GM23338 (cell line): ENCODE results near the gene MYO9A. TPM values are rescaled to one million over a fixed set of nuclear protein-coding genes. Genes with fewer than 3 reads are reported as not detected.

Experiments
- ATAC-seq: fragments of 200-7000 bp; cut with Tn5 transposase; 3 replicates; pipeline ENCODE4 v1.9.1; 2020
- DNase-seq: peaks from one replicate; pipeline ENCODE4 v3.0.0-alpha.2; 2015; ENCODE audit warnings: low spot score
- H2AFZ ChIP-seq: fragments of 200-600 bp; sonication (generic); 2 replicates; pipeline ENCODE4 v1.8.0; 2016; ENCODE audit warnings: antibody characterized with exemption, mild to moderate bottlenecking, moderate library complexity
- H3F3A ChIP-seq: fragments of 200-600 bp; sonication (generic); replicated peaks from 2 replicates; pipeline ENCODE4 v1.8.0; 2017; ENCODE audit warnings: antibody characterized with exemption, mixed run types, low read depth
- H3K27ac ChIP-seq: fragments of 200-600 bp; sonication (generic); 2 replicates; pipeline ENCODE4 v1.6.1; 2016; ENCODE audit warnings: low read depth
- H3K27me3 ChIP-seq: fragments of 200-600 bp; sonication (generic); 2 replicates; pipeline ENCODE4 v1.8.0; 2016; ENCODE audit warnings: mild to moderate bottlenecking, mixed run types, moderate library complexity; ENCODE audit not compliant: insufficient read depth
- H3K36me3 ChIP-seq: fragments of 200-600 bp; sonication (generic); 2 replicates; pipeline ENCODE4 v1.8.0; 2016; ENCODE audit warnings: mild to moderate bottlenecking; ENCODE audit not compliant: insufficient read depth
- H3K4me1 ChIP-seq: fragments of 200-600 bp; sonication (generic); 2 replicates; pipeline ENCODE4 v1.8.0; 2016; ENCODE audit warnings: mild to moderate bottlenecking, moderate library complexity; ENCODE audit not compliant: insufficient read depth
- H3K4me2 ChIP-seq: fragments of 200-600 bp; sonication (generic); 2 replicates; pipeline ENCODE4 v1.7.1; 2017; ENCODE audit warnings: mixed run types
- H3K4me3 ChIP-seq: fragments of 200-600 bp; sonication (generic); 2 replicates; pipeline ENCODE4 v1.6.1; 2016; ENCODE audit warnings: mixed run types
- H3K79me2 ChIP-seq: fragments of 200-600 bp; sonication (generic); replicated peaks from 2 replicates; pipeline ENCODE4 v1.8.0; 2017; ENCODE audit warnings: mild to moderate bottlenecking; ENCODE audit not compliant: insufficient read depth
- H3K9me2 ChIP-seq: fragments of 200-600 bp; sonication (generic); 2 replicates; pipeline ENCODE4 v1.8.0; 2017; ENCODE audit not compliant: insufficient read depth
- H4K20me1 ChIP-seq: fragments of 200-600 bp; sonication (generic); replicated peaks from 2 replicates; pipeline ENCODE4 v1.8.0; 2017; ENCODE audit warnings: mild to moderate bottlenecking; ENCODE audit not compliant: insufficient read depth
- H3K27ac Mint-ChIP-seq: 2 replicates; pipeline ENCODE4 v1.8.0; 2020; ENCODE audit warnings: inconsistent platforms, mild to moderate bottlenecking, moderate library complexity, mixed read lengths
- H3K27me3 Mint-ChIP-seq: 3 replicates; pipeline ENCODE4 v1.8.0; 2022; ENCODE audit warnings: low read depth, mild to moderate bottlenecking, moderate library complexity, mixed read lengths, inconsistent platforms; ENCODE audit not compliant: insufficient read depth, poor library complexity
- H3K36me3 Mint-ChIP-seq: 3 replicates; pipeline ENCODE4 v1.8.0; 2021; ENCODE audit warnings: low read depth, mild to moderate bottlenecking, inconsistent platforms, moderate library complexity, mixed read lengths
- H3K4me1 Mint-ChIP-seq: 3 replicates; pipeline ENCODE4 v1.8.0; 2020; ENCODE audit warnings: mild to moderate bottlenecking, inconsistent platforms, mixed read lengths
- H3K4me3 Mint-ChIP-seq: 3 replicates; pipeline ENCODE4 v1.8.0; 2021; ENCODE audit warnings: moderate library complexity, mild to moderate bottlenecking, inconsistent platforms, mixed read lengths
- H3K9me3 Mint-ChIP-seq: 3 replicates; pipeline ENCODE4 v1.8.0; 2020; ENCODE audit warnings: moderate library complexity, mild to moderate bottlenecking, inconsistent platforms, mixed read lengths
- CREB1 ChIP-seq: fragments of 250-450 bp; sonication (Bioruptor Pico); IDR thresholded peaks from 2 replicates; pipeline ENCODE4 v1.5.0; 2020; ENCODE audit warnings: low read depth, mild to moderate bottlenecking, moderate library complexity
- EZH2 ChIP-seq: fragments of 200-600 bp; sonication (generic); IDR thresholded peaks from one replicate; pipeline ENCODE4 v1.8.0; 2017; ENCODE audit warnings: antibody characterized with exemption, mild to moderate bottlenecking, low read depth; ENCODE audit not compliant: unreplicated experiment
- EZH2phosphoT487 ChIP-seq: fragments of 200-600 bp; sonication (generic); IDR thresholded peaks from one replicate; pipeline ENCODE4 v1.8.1; 2018; ENCODE audit warnings: antibody characterized with exemption; ENCODE audit not compliant: unreplicated experiment
- JUNB ChIP-seq: IDR thresholded peaks from one replicate; pipeline ENCODE4 v1.6.1; 2016; ENCODE audit warnings: antibody characterized with exemption; ENCODE audit not compliant: unreplicated experiment
- NANOG ChIP-seq: IDR thresholded peaks from 2 replicates; pipeline ENCODE4 v1.6.1; 2016; ENCODE audit warnings: antibody characterized with exemption, borderline replicate concordance
- STAT1 ChIP-seq: IDR thresholded peaks from one replicate; pipeline ENCODE4 v1.6.1; 2016; ENCODE audit warnings: antibody characterized with exemption; ENCODE audit not compliant: unreplicated experiment
- ZNF331 ChIP-seq: fragments of 250-450 bp; sonication (Bioruptor Pico); IDR thresholded peaks from 2 replicates; pipeline ENCODE4 v1.5.0; 2020; ENCODE audit warnings: low read depth, mild to moderate bottlenecking, moderate library complexity
- polyA plus RNA-seq: library from polyadenylated mRNA; unstranded; fragments of >200 nt; fragmentation: Nextera tagmentation; extraction: Ambion mirVana; gene quantifications from 2 replicates; pipeline ENCODE4 v1.2.1, GENCODE V29; 2016
- total RNA-seq: library from RNA; depleted of rRNA; stranded (reverse); fragments of >200 nt; shearing (Covaris generic); gene quantifications from 2 replicates; pipeline ENCODE4 v1.2.3, GENCODE V29; 2014
- TF ChIP-seq, protein P1 (sequence below), 2 experiments: fragments of 200-600 bp in 1 of 2; sonication (generic) in 1 of 2; conservative IDR thresholded peaks; 2 replicates each; pipeline versions ENCODE4 v1.5.1 to v1.6.1; 2016 to 2017; ENCODE audit warnings: antibody characterized with exemption in 2 of 2, low read depth in 2 of 2, mild to moderate bottlenecking in 2 of 2, moderate library complexity in 1 of 2
- TF ChIP-seq, protein P2 (sequence below): IDR thresholded peaks from 2 replicates; pipeline ENCODE4 v1.6.1; 2016; ENCODE audit warnings: antibody characterized with exemption

Gene MYO9A
- total and polyA plus RNA-seq, 2 experiments from 2014 or later = 11.6 to 32.8 TPM

DNA sequence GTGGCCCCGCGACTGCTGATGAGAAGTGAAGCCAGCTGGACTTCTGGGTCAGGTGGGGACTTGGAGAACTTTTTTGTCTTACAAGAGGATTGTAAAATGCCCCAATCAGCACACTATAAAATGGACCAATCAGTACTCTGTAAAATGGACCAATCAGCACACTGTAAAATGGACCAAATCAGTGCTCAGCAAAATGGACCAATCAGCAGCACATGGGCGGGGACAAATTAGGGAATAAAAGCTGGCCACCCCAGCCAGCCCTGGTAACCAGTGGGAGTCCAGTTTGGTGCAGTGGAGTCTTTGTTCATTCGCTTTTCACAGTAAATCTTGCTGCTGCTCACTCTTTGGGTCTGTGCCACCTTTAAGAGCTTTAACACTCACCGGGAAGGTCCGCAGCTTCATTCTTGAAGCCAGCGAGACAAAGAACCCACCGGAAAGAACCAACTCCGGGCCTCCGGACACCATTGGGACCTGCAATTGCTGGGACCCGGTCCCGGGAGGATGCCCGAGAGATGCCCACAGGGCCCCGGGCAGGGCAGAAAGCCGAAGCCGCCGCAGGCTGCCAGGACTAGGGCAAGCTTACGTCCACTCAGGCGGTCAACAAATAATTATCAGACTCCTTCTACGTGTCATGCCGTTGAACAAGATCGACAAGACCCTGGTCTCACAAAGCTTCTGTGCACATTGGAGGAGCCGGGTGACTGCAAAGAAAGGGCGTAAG is 315.9 kb downstream of the MYO9A start (continued):
- TF ChIP-seq, protein P1, sequence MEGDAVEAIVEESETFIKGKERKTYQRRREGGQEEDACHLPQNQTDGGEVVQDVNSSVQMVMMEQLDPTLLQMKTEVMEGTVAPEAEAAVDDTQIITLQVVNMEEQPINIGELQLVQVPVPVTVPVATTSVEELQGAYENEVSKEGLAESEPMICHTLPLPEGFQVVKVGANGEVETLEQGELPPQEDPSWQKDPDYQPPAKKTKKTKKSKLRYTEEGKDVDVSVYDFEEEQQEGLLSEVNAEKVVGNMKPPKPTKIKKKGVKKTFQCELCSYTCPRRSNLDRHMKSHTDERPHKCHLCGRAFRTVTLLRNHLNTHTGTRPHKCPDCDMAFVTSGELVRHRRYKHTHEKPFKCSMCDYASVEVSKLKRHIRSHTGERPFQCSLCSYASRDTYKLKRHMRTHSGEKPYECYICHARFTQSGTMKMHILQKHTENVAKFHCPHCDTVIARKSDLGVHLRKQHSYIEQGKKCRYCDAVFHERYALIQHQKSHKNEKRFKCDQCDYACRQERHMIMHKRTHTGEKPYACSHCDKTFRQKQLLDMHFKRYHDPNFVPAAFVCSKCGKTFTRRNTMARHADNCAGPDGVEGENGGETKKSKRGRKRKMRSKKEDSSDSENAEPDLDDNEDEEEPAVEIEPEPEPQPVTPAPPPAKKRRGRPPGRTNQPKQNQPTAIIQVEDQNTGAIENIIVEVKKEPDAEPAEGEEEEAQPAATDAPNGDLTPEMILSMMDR (conservative IDR thresholded peaks at IDR 0.05; ENCODE audit: low read depth in 2 of 2) = no peak
- TF ChIP-seq EZH2 = no peak
- no peak for TF ChIP-seq ZNF331
- TF ChIP-seq STAT1 = no peak
- TF ChIP-seq, protein P2, sequence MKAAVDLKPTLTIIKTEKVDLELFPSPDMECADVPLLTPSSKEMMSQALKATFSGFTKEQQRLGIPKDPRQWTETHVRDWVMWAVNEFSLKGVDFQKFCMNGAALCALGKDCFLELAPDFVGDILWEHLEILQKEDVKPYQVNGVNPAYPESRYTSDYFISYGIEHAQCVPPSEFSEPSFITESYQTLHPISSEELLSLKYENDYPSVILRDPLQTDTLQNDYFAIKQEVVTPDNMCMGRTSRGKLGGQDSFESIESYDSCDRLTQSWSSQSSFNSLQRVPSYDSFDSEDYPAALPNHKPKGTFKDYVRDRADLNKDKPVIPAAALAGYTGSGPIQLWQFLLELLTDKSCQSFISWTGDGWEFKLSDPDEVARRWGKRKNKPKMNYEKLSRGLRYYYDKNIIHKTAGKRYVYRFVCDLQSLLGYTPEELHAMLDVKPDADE = no peak
- TF ChIP-seq JUNB = no peak
- TF ChIP-seq CREB1 (CRISPR knock-in tag) = no peak
- no peak for TF ChIP-seq NANOG
- TF ChIP-seq EZH2phosphoT487 = no peak

DNA sequence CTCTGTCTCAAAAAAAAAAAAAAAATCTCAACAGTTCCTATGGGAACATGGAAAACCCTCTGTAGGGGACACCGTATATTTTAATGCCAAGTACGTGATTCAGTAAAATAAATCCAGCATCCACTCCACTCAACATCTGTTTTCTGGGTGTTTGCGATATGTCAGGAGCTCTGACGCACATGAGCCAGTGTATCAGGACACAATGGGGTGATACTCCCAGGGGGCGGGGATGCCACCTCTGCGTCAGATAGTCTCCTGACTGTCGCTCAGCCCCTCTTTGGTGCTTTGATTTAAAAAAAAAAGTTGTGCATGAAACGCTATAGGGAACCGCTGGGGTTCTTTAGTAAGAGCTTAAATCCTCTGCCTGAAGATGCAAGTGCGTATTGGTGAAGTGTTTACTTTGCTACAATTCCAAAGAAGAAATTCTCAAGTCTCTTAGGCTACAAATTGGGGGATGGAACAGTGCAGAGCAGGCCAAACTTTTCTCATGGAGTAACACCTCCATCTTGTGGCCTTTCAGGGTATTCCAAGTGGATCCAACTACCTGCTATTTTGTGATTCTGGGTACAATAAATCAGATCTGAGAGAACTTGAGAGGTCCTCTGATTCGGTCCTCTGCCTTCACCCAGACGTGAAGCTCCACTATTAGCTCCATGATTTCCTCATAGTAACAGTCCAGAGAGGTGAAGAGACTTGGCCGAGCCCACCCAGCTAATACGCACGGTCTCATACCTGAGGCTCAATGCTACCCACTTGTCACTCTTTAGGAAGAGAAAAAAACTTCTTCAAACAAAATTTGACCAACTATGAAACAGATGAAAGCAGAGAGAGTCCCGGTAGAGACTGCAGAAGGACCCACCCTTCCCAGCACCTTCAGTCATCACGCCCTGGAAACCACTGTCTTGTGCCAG is 316.9 kb downstream of the MYO9A start:
- peaks cover 16% of the 10 kb centered on the region for H3K4me1 Mint-ChIP-seq
- Histone ChIP-seq H4K20me1 (no peaks in the 10 kb centered on the region), H3K36me3 (no peaks in the 10 kb centered on the region), H3K4me2 (no peak overlapping the region), H3K79me2 (no peaks in the 10 kb centered on the region), H3F3A (0 out of 2 replicates have a peak, but pooled peaks cover 3% of the 10 kb centered on the region), H3K27ac (no peak overlapping the region), H3K9me2 (no peaks in the 10 kb centered on the region), H2AFZ (peak overlapping the region; percentile 0), H3K4me1 (peaks cover 7% of the 10 kb centered on the region; the same call in 1 of the 2 replicates), H3K27me3 (no peaks in the 10 kb centered on the region), H3K4me3 (no peak overlapping the region)
- peaks cover 2% of the 10 kb centered on the region; the same call in 1 of the 3 replicates for H3K36me3 Mint-ChIP-seq
- TF ChIP-seq CREB1 (CRISPR knock-in tag) = no peak
- TF ChIP-seq, protein P1 (conservative IDR thresholded peaks at IDR 0.05; ENCODE audit: low read depth in 2 of 2) = peak; percentile 91 to 92
- peaks cover 10% of the 10 kb centered on the region for H3K27me3 Mint-ChIP-seq
- ATAC-seq (peak; percentile 75), DNase-seq (peak; percentile 82)
- no peak overlapping the region for H3K27ac Mint-ChIP-seq
- H3K4me3 Mint-ChIP-seq = no peak overlapping the region
- peaks cover 7% of the 10 kb centered on the region; the same call in 2 of the 3 replicates for H3K9me3 Mint-ChIP-seq
